DOHH2 (cell line): ENCODE data around the gene STX1B.
"Not testable (repeated sequence)": the region's sequence is repeated elsewhere in the genome, so short reads cannot be mapped to it uniquely, and the experiment has no call there.

Experiments
- H3F3A ChIP-seq: fragments of 200-600 bp; sonication (generic), shearing (Covaris generic); 2 replicates; pipeline ENCODE4 v1.6.0; 2016; ENCODE audit warnings: antibody characterized with exemption, mild to moderate bottlenecking; ENCODE audit not compliant: control insufficient read depth, insufficient read depth
- H3K27ac ChIP-seq: fragments of 200-600 bp; sonication (generic); 2 replicates; pipeline ENCODE4 v1.5.1; 2014; ENCODE audit warnings: low read depth, mild to moderate bottlenecking, low read length, moderate library complexity
- H3K27me3 ChIP-seq: fragments of 200-600 bp; sonication (generic); 2 replicates; pipeline ENCODE4 v1.6.1; 2014; ENCODE audit warnings: mild to moderate bottlenecking, low read length, mixed read lengths; ENCODE audit not compliant: control insufficient read depth
- H3K36me3 ChIP-seq: fragments of 200-600 bp; sonication (generic); 2 replicates; pipeline ENCODE4 v1.6.1; 2014; ENCODE audit warnings: mild to moderate bottlenecking, low read length, moderate library complexity, mixed read lengths; ENCODE audit not compliant: control insufficient read depth
- H3K4me1 ChIP-seq: fragments of 200-600 bp; sonication (generic); 2 replicates; pipeline ENCODE4 v1.6.1; 2014; ENCODE audit warnings: mild to moderate bottlenecking, low read length, mixed read lengths; ENCODE audit not compliant: control insufficient read depth
- H3K4me2 ChIP-seq: fragments of 200-600 bp; sonication (generic); 2 replicates; pipeline ENCODE4 v1.6.0; 2014; ENCODE audit warnings: mild to moderate bottlenecking, low read length, moderate library complexity
- H3K4me3 ChIP-seq: fragments of 200-600 bp; sonication (generic); 2 replicates; pipeline ENCODE4 v1.5.1; 2014; ENCODE audit warnings: mild to moderate bottlenecking, low read length, mixed read lengths
- H3K79me2 ChIP-seq: fragments of 200-600 bp; sonication (generic); 2 replicates; pipeline ENCODE4 v1.6.1; 2014; ENCODE audit warnings: mild to moderate bottlenecking, low read length, mixed read lengths; ENCODE audit not compliant: control insufficient read depth
- H3K9me2 ChIP-seq: fragments of 200-600 bp; sonication (generic); replicated peaks from 2 replicates; pipeline ENCODE4 v1.6.1; 2014; ENCODE audit warnings: mild to moderate bottlenecking, low read length, mixed read lengths; ENCODE audit not compliant: control insufficient read depth
- H3K9me3 ChIP-seq: fragments of 200-600 bp; sonication (generic); 2 replicates; pipeline ENCODE4 v1.6.1; 2014; ENCODE audit warnings: antibody characterized with exemption, low read length, mixed read lengths; ENCODE audit not compliant: control insufficient read depth, insufficient read depth
- H4K20me1 ChIP-seq: fragments of 200-600 bp; sonication (generic); 2 replicates; pipeline ENCODE4 v1.6.0; 2014; ENCODE audit warnings: low read depth, mild to moderate bottlenecking, antibody characterized with exemption, low read length, moderate library complexity; ENCODE audit not compliant: control insufficient read depth, insufficient read depth
- EZH2phosphoT487 ChIP-seq: fragments of 200-600 bp; sonication (generic); IDR thresholded peaks from 2 replicates; pipeline ENCODE4 v1.6.1; 2017; ENCODE audit warnings: borderline replicate concordance, mild to moderate bottlenecking, antibody characterized with exemption, low read length, moderate library complexity, mixed read lengths
- TF ChIP-seq, protein P1 (sequence below): fragments of 200-600 bp; sonication (generic); IDR thresholded peaks from one replicate; pipeline ENCODE4 v1.5.1; 2014; ENCODE audit warnings: antibody characterized with exemption, mild to moderate bottlenecking, low read depth, low read length; ENCODE audit not compliant: poor library complexity, severe bottlenecking

STX1B gene

DNA sequence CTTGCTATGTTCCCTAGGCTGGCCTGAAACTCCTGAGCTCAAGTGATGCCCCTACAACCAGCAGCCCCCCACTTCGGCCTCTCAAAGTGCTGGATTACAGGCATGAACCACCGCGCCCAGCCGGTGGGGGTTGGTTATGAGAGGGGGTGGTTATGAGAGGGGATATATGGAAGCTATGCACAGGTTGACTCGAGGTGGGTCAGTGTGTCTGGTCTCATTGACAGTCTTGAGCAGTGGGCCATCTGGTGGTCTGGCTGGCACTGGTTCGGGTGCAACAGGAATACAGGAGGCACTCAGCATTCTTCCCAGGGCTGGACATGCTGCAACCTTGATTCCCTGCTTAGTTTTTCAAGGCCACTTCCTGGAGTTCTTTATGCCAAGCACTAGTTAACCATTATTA is 5.6 kb upstream of the STX1B start:
- H4K20me1 ChIP-seq: no peaks in the 10 kb centered on the region
- H3K9me3 ChIP-seq: no peaks in the 10 kb centered on the region
- no peak overlapping the region for H3K4me2 ChIP-seq
- H3K4me3 ChIP-seq: no peak overlapping the region
- H3F3A ChIP-seq: no peaks in the 10 kb centered on the region
- H3K4me1 ChIP-seq: 0 out of 2 replicates have a peak, but pooled peaks cover 3% of the 10 kb centered on the region
- TF ChIP-seq, protein P1, sequence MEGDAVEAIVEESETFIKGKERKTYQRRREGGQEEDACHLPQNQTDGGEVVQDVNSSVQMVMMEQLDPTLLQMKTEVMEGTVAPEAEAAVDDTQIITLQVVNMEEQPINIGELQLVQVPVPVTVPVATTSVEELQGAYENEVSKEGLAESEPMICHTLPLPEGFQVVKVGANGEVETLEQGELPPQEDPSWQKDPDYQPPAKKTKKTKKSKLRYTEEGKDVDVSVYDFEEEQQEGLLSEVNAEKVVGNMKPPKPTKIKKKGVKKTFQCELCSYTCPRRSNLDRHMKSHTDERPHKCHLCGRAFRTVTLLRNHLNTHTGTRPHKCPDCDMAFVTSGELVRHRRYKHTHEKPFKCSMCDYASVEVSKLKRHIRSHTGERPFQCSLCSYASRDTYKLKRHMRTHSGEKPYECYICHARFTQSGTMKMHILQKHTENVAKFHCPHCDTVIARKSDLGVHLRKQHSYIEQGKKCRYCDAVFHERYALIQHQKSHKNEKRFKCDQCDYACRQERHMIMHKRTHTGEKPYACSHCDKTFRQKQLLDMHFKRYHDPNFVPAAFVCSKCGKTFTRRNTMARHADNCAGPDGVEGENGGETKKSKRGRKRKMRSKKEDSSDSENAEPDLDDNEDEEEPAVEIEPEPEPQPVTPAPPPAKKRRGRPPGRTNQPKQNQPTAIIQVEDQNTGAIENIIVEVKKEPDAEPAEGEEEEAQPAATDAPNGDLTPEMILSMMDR: no peak
- TF ChIP-seq EZH2phosphoT487: no peak
- peaks cover 2% of the 10 kb centered on the region; the same call in 1 of the 2 replicates for H3K27me3 ChIP-seq
- H3K36me3 ChIP-seq: no peaks in the 10 kb centered on the region
- no peaks in the 10 kb centered on the region for H3K79me2 ChIP-seq
- H3K27ac ChIP-seq: no peak overlapping the region
- H3K9me2 ChIP-seq: no peaks in the 10 kb centered on the region

GRCh38 chr16:31013292-31013691 is 2.9 kb upstream of the STX1B start:
- H3K4me3 ChIP-seq, H3K4me2 ChIP-seq, H4K20me1 ChIP-seq, H3K36me3 ChIP-seq, H3K9me2 ChIP-seq, H3F3A ChIP-seq, H3K79me2 ChIP-seq, H3K27me3 ChIP-seq, H3K4me1 ChIP-seq, H3K27ac ChIP-seq, H3K9me3 ChIP-seq: not testable (repeated sequence)

- not testable (repeated sequence) for H3K9me2 ChIP-seq, H3K79me2 ChIP-seq, H3K27me3 ChIP-seq, H3K4me3 ChIP-seq, H3K27ac ChIP-seq, H3K36me3 ChIP-seq, H3K9me3 ChIP-seq, H3F3A ChIP-seq, H3K4me1 ChIP-seq, H3K4me2 ChIP-seq, H4K20me1 ChIP-seq
Measured at GRCh38 chr16:31011815-31012214, 1.4 kb upstream of the STX1B start.

- Histone ChIP-seq H3K27me3 (peaks cover 6% of the 10 kb centered on the region; the same call in 1 of the 2 replicates), H3K27ac (no peak overlapping the region), H3K9me2 (no peaks in the 10 kb centered on the region), H3K4me3 (no peak overlapping the region), H3K4me1 (0 out of 2 replicates have a peak, but pooled peaks cover 3% of the 10 kb centered on the region), H3K4me2 (no peak overlapping the region), H3K36me3 (no peaks in the 10 kb centered on the region), H4K20me1 (no peaks in the 10 kb centered on the region), H3F3A (no peaks in the 10 kb centered on the region), H3K9me3 (no peaks in the 10 kb centered on the region), H3K79me2 (no peaks in the 10 kb centered on the region)
- TF ChIP-seq, protein P1: no peak
- no peak for TF ChIP-seq EZH2phosphoT487
Measured at GRCh38 chr16:31009894-31010584, 399 bp downstream of the STX1B start.
